Chondrocyte (in vitro differentiated cells): ENCODE results near the gene FAR1. TPM values are rescaled to one million over a fixed set of nuclear protein-coding genes. Genes with fewer than 3 reads are reported as not detected.

ENCODE experiments used
- DNase-seq: peaks from one replicate; pipeline ENCODE4 v3.0.0; 2021; ENCODE audit warnings: mixed read lengths, low spot score
- H3K27ac Mint-ChIP-seq: one replicate; pipeline ENCODE4 v1.8.0; 2021; ENCODE audit warnings: mild to moderate bottlenecking, moderate library complexity, mixed read lengths; ENCODE audit not compliant: unreplicated experiment
- H3K27me3 Mint-ChIP-seq: 2 replicates; pipeline ENCODE4 v1.8.0; 2021; ENCODE audit warnings: low read depth, mixed read lengths
- H3K36me3 Mint-ChIP-seq: 2 replicates; pipeline ENCODE4 v1.8.0; 2021; ENCODE audit warnings: low read depth, mixed read lengths
- H3K4me1 Mint-ChIP-seq: 2 replicates; pipeline ENCODE4 v1.8.0; 2021; ENCODE audit warnings: low read depth, mild to moderate bottlenecking, mixed read lengths
- H3K4me3 Mint-ChIP-seq: one replicate; pipeline ENCODE4 v1.8.0; 2021; ENCODE audit warnings: mild to moderate bottlenecking, moderate library complexity, mixed read lengths; ENCODE audit not compliant: unreplicated experiment
- H3K9me3 Mint-ChIP-seq: 2 replicates; pipeline ENCODE4 v1.8.0; 2021; ENCODE audit warnings: low read depth, mixed read lengths
- total RNA-seq: library from RNA; stranded (reverse); gene quantifications from 3 replicates; pipeline ENCODE4 v1.2.1, GENCODE V29; 2021
- TF ChIP-seq, protein P1 (sequence below): fragments of 200-600 bp; sonication (generic); IDR thresholded peaks from 2 replicates; pipeline ENCODE4 v1.5.0; 2021; ENCODE audit warnings: antibody characterized with exemption, mild to moderate bottlenecking, moderate library complexity

FAR1 gene
- total RNA-seq, 1 donor from 2014 or later: 74.6 TPM

DNA sequence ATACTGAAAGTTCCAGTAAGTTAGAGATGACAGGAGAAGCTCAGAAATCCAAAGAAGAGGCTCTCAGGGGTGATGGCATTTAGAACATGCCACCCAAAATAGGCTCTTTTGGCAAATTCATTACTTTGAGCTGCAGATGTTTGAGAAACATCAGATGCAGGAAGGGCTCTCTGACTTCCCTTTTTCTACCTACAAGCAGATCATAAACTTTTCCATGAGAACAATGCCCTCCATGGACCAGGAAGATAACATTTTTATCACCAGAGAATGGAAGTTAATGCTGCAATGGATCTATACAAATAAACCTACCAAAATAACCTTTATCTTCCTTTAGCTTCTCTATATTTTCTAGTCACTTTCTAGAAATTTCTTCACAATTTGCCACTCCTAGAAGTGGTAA is 32.7 kb upstream of the FAR1 start:
- Mint-ChIP-seq H3K4me3 (no peak overlapping the region), H3K4me1 (no peaks in the 10 kb centered on the region), H3K27me3 (peaks cover 40% of the 10 kb centered on the region), H3K36me3 (no peaks in the 10 kb centered on the region), H3K27ac (no peak overlapping the region), H3K9me3 (peaks cover 8% of the 10 kb centered on the region)
- TF ChIP-seq, protein P1, sequence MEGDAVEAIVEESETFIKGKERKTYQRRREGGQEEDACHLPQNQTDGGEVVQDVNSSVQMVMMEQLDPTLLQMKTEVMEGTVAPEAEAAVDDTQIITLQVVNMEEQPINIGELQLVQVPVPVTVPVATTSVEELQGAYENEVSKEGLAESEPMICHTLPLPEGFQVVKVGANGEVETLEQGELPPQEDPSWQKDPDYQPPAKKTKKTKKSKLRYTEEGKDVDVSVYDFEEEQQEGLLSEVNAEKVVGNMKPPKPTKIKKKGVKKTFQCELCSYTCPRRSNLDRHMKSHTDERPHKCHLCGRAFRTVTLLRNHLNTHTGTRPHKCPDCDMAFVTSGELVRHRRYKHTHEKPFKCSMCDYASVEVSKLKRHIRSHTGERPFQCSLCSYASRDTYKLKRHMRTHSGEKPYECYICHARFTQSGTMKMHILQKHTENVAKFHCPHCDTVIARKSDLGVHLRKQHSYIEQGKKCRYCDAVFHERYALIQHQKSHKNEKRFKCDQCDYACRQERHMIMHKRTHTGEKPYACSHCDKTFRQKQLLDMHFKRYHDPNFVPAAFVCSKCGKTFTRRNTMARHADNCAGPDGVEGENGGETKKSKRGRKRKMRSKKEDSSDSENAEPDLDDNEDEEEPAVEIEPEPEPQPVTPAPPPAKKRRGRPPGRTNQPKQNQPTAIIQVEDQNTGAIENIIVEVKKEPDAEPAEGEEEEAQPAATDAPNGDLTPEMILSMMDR: no peak
- no peak for DNase-seq

DNA sequence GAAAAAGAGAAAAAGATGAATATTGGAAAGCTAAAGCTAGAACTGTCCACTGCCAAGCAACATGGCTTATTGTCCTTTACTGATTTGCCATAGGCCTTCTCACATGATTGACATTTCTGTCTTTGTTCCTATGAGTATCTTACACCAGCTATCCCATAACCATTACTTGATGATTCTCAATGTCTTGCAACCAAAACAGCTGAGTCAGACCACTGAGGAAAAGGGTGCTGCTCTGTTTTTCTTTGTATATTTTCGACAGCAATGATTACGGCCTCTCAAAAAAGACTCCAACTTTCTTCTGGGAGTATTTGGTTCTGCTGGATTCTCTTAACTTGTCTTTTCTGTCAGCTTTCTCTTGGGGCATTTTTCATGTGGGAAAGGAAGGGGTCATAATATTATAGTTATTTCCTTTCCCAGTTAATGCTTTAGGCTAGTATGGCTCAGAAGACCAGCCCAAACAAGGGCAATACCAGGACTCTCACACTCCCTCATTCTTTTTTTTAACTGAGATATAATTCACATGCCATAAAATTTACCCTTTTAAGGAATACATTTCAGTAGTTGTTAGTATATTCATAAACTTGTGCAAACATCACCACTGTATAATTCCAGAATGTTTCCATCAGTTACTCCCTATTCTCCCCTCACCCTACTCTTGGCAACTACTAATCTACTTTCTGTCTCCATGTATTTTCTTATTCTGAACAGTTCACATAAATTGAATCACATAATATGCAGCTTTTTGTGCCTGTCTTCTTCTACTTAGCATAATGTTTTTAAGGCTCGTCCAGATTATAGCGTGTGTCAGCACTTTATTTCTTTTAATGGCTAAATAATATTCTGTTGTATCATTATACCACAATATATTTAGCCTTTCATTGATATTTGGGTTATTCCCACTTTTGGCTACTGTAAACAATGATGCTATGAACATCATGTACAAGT is 31.1 kb upstream of the FAR1 start:
- TF ChIP-seq, protein P1: no peak
- H3K27ac Mint-ChIP-seq: no peak overlapping the region
- peaks cover 43% of the 10 kb centered on the region for H3K27me3 Mint-ChIP-seq
- no peak for DNase-seq
- H3K36me3 Mint-ChIP-seq: no peaks in the 10 kb centered on the region
- no peaks in the 10 kb centered on the region for H3K4me1 Mint-ChIP-seq
- no peak overlapping the region for H3K4me3 Mint-ChIP-seq
- peaks cover 8% of the 10 kb centered on the region for H3K9me3 Mint-ChIP-seq

GRCh38 chr11:13638422-13638821 is 30.0 kb upstream of the FAR1 start:
- no peak for DNase-seq
- H3K27me3 Mint-ChIP-seq: peaks cover 45% of the 10 kb centered on the region
- H3K4me3 Mint-ChIP-seq: no peak overlapping the region
- TF ChIP-seq, protein P1: no peak
- peaks cover 8% of the 10 kb centered on the region for H3K9me3 Mint-ChIP-seq
- H3K36me3 Mint-ChIP-seq: no peaks in the 10 kb centered on the region
- no peak overlapping the region for H3K27ac Mint-ChIP-seq
- no peaks in the 10 kb centered on the region for H3K4me1 Mint-ChIP-seq

- Mint-ChIP-seq H3K4me3 (no peak overlapping the region), H3K27ac (no peak overlapping the region), H3K4me1 (no peaks in the 10 kb centered on the region), H3K36me3 (no peaks in the 10 kb centered on the region), H3K9me3 (peaks cover under 1% of the 10 kb centered on the region), H3K27me3 (peaks cover 27% of the 10 kb centered on the region)
- TF ChIP-seq, protein P1: no peak
- DNase-seq: no peak
These were observed 23.3 kb upstream of the FAR1 start for GRCh38 chr11:13644997-13645687.

- H3K36me3 Mint-ChIP-seq: no peaks in the 10 kb centered on the region
- peaks cover 3% of the 10 kb centered on the region for H3K9me3 Mint-ChIP-seq
- no peak for DNase-seq
- peaks cover 23% of the 10 kb centered on the region for H3K27me3 Mint-ChIP-seq
- H3K4me3 Mint-ChIP-seq: no peak overlapping the region
- H3K27ac Mint-ChIP-seq: no peak overlapping the region
- TF ChIP-seq, protein P1: no peak
- H3K4me1 Mint-ChIP-seq: no peaks in the 10 kb centered on the region
These were observed 21.1 kb upstream of the FAR1 start for GRCh38 chr11:13647391-13647790.
